ENCODE results near the gene KCTD15. TPM values are rescaled to one million over a fixed set of nuclear protein-coding genes. Genes with fewer than 3 reads are reported as not detected.

Gene KCTD15
- total and polyA plus RNA-seq, 12 donors = 3.4 to 21.7 (median 11.2) TPM

DNA sequence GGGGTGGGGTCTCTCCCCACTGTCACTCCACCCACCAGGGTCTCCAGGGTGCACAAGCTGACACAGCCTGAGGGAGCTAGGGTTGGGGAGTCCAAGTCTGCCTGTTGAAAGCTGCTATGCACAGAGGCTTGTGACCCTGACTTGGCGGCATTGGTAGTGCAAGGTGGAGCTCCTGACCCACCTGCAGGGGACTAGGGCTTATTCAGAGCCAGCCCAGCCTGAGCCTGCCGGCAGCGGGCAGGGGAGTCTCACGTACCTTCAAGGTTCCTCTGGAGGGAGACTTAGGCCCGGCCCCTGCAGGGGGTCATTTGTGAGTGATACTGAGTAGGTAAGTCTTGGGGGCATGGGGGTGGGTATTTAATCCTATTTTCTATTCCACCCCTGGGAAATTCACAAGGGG is 4.7 kb downstream of the KCTD15 start:
- TF ChIP-seq, protein P1, sequence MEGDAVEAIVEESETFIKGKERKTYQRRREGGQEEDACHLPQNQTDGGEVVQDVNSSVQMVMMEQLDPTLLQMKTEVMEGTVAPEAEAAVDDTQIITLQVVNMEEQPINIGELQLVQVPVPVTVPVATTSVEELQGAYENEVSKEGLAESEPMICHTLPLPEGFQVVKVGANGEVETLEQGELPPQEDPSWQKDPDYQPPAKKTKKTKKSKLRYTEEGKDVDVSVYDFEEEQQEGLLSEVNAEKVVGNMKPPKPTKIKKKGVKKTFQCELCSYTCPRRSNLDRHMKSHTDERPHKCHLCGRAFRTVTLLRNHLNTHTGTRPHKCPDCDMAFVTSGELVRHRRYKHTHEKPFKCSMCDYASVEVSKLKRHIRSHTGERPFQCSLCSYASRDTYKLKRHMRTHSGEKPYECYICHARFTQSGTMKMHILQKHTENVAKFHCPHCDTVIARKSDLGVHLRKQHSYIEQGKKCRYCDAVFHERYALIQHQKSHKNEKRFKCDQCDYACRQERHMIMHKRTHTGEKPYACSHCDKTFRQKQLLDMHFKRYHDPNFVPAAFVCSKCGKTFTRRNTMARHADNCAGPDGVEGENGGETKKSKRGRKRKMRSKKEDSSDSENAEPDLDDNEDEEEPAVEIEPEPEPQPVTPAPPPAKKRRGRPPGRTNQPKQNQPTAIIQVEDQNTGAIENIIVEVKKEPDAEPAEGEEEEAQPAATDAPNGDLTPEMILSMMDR (IDR thresholded peaks at IDR 0.05) = no peak
- TF ChIP-seq POLR2A (IDR thresholded peaks at IDR 0.05) = no peak
- DNase-seq = no peak
- Histone ChIP-seq H3K27ac (no peak overlapping the region), H3K9me3 (replicated peaks in 1 of 3) (no peaks in the 10 kb centered on the region), H3K36me3 (replicated peaks in 1 of 2) (no peaks in the 10 kb centered on the region), H3K4me1 (replicated peaks in 1 of 2) (no peaks in the 10 kb centered on the region), H3K27me3 (peaks cover 10% of the 10 kb centered on the region), H3K4me3 (no peak overlapping the region)
- 77 to 94% (median 87%) methylated on average over 2 to 5 of the region's 5 CpGs for WGBS, 4 donors
- intact Hi-C loops (cut with DNase I) = no loop called here

- 77 to 84% (median 80%) methylated on average over 2 to 10 of the region's 10 CpGs for WGBS, 4 donors
- TF ChIP-seq, protein P1 (IDR thresholded peaks at IDR 0.05) = no peak
- no peak for TF ChIP-seq POLR2A (IDR thresholded peaks at IDR 0.05)
- Histone ChIP-seq H3K27ac (no peak overlapping the region), H3K4me3 (no peak overlapping the region), H3K9me3 (replicated peaks in 1 of 3) (no peaks in the 10 kb centered on the region), H3K27me3 (peaks cover 10% of the 10 kb centered on the region), H3K36me3 (replicated peaks in 1 of 2) (no peaks in the 10 kb centered on the region), H3K4me1 (replicated peaks in 1 of 2) (no peaks in the 10 kb centered on the region)
- intact Hi-C loops (cut with DNase I) = no loop called here
- DNase-seq = no peak
Measured at GRCh38 chr19:33802001-33802400, 5.3 kb downstream of the KCTD15 start.

GRCh38 chr19:33802801-33803200 is 6.1 kb downstream of the KCTD15 start:
- DNase-seq = no peak
- no peaks in the 10 kb centered on the region for H3K9me3 ChIP-seq (replicated peaks in 1 of 3)
- 77 to 92% (median 85%) methylated on average over 1 of the region's 1 CpG for WGBS, 4 donors
- H3K27me3 ChIP-seq = peaks cover 8% of the 10 kb centered on the region
- H3K36me3 ChIP-seq (replicated peaks in 1 of 2) = peaks cover 0 to 7% of the 10 kb centered on the region in 2 donors
- H3K27ac ChIP-seq = no peak overlapping the region
- H3K4me3 ChIP-seq = no peak overlapping the region
- intact Hi-C loops (cut with DNase I) = no loop called here
- H3K4me1 ChIP-seq (replicated peaks in 1 of 2) = no peaks in the 10 kb centered on the region
- TF ChIP-seq, protein P1 (IDR thresholded peaks at IDR 0.05) = no peak
- TF ChIP-seq POLR2A (IDR thresholded peaks at IDR 0.05) = no peak

DNA sequence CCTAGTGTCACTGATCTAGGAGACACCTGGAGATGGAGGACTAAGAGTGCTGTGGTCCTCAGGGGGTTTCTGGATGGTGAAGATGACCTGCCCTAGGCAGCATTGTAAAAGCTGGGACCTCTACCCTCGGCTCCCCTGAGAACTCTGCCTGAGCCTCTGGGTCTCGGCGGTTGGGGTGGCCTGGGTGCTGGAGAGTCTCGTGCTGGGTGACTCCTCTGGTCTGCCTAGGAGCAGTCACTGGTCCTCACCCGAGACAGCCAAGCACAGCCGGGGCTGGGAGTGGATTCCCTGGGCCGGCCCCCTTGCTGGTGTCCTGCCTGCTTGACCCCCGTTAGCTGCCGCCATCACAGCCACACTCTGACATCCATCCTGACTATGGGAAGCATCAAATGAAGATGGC is 6.7 kb downstream of the KCTD15 start:
- TF ChIP-seq, protein P1 (IDR thresholded peaks at IDR 0.05) = no peak
- TF ChIP-seq POLR2A (IDR thresholded peaks at IDR 0.05) = no peak

More for the DNA sequence above, 6.7 kb downstream of the KCTD15 start:
- DNase-seq = no peak
- peaks cover 0 to 7% of the 10 kb centered on the region in 2 donors for H3K36me3 ChIP-seq (replicated peaks in 1 of 2)
- intact Hi-C loops (cut with DNase I) = no loop called here
- no peaks in the 10 kb centered on the region for H3K4me1 ChIP-seq (replicated peaks in 1 of 2)
- H3K27ac ChIP-seq = no peak overlapping the region
- H3K4me3 ChIP-seq = no peak overlapping the region
- H3K9me3 ChIP-seq (replicated peaks in 1 of 3) = no peaks in the 10 kb centered on the region
- peaks cover 2% of the 10 kb centered on the region for H3K27me3 ChIP-seq
- WGBS, 4 donors = 80 to 91% (median 83%) methylated on average over 5 to 9 of the region's 9 CpGs
